Dedifferentiated amniotic fluid mesenchymal stem cell (primary cell): ENCODE results near the gene SCRT2.
A peak's percentile ranks its signal among the peaks of the same experiment; 100 is the strongest.
"Not testable (repeated sequence)": the region's sequence is repeated elsewhere in the genome, so short reads cannot be mapped to it uniquely, and the experiment has no call there.

ENCODE experiments used
- DNase-seq: peaks from one replicate; pipeline ENCODE4 v3.0.0-alpha.2; 2016; ENCODE audit errors: extremely low spot score

Gene SCRT2

GRCh38 chr20:675453-676314 lies at the start of gene SCRT2:
SCRT2 (minus strand) TSS chr20:675802; CDS start chr20:675601, 201 bp downstream.
- peak; percentile 58 for DNase-seq

GRCh38 chr20:724797-725196 lies 49.2 kb upstream of the SCRT2 start:
- DNase-seq: not testable (repeated sequence)

DNA sequence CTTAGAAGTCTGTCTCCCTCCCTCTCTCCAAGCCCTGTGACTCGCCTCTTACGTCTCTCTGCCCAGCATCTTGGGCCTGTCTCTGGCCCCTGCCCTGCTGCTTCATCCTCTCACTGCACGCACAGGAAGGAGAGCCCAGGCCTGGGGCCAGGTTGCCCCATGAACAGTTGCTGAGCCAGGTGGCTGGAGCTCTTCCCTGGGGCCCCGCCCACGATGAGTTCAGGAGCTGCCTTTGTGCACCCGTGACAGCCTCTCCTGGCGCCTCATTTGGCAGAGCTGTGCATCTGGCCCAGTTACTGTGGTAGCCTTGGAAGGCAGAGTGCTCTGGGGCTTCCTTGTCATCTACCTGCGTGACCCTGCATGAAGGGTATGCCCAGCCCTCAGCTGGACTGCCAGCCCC lies 48.2 kb upstream of the SCRT2 start:
- no peak for DNase-seq

GRCh38 chr20:722822-723644 lies 47.4 kb upstream of the SCRT2 start:
- no peak for DNase-seq

- no peak for DNase-seq
Observed at GRCh38 chr20:721876-722275, 46.3 kb upstream of the SCRT2 start.

- DNase-seq: no peak
Observed at GRCh38 chr20:719816-720215, 44.2 kb upstream of the SCRT2 start.

GRCh38 chr20:719068-719467 lies 43.5 kb upstream of the SCRT2 start:
- no peak for DNase-seq

DNA sequence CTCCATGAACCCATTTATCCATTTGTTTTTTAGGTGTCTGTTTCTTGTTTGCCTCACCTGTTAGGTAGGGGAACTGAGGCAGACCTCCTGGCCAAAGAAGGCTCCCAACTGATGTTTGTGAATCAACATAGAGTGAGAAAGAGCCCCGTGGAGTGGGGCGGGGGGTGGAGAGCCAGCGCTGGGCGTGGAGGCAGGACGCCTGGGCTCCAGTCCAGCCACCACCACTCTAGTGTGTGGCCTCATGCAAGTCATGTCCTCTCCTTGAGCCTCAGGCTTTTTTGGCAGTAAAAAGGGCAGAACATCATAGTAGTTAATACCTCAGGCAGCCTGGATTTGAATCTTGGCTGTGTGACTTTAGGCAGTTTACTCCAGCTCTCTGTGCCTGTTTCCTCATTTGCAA lies 42.2 kb upstream of the SCRT2 start:
- DNase-seq: no peak

GRCh38 chr20:717271-717670 lies 41.7 kb upstream of the SCRT2 start:
- DNase-seq: no peak

- DNase-seq: no peak
Observed at GRCh38 chr20:714453-714852, 38.9 kb upstream of the SCRT2 start.

- no peak for DNase-seq
Observed at GRCh38 chr20:711576-711975, 36.0 kb upstream of the SCRT2 start.

DNA sequence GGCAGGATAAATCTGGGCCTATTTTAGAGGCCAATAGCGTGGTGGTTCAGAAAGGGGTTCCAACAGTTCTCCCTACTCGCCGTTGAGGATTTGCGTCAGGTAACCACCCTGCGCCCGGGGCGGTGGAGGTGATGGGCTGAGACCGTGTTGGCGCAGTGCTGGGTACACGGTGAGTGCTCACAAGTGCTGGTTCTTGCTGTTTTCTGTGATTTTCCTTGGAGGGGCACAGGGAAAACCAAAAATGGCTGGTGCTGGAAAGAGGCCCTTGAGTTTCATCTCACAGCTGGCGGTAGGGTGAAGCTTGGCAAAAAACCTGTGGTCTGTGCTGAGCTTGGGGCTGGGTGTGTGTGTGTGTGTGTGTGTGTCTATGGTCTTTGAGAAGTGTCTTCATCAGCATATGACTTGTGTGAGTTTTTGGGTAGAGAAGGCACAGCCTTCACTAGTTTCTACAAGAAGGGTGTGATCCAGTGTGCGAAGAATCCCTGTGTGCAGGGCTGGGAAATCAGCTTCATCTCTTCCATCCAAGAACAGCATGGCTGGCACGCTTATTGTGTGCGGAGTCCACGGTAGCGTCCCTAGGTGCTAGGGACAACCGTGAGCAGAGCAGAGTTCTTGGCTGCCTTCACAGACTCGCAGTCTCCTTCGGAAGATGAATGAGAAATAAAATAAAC lies 35.3 kb upstream of the SCRT2 start:
- DNase-seq: no peak

GRCh38 chr20:709991-710779 lies 34.6 kb upstream of the SCRT2 start:
- no peak for DNase-seq

DNA sequence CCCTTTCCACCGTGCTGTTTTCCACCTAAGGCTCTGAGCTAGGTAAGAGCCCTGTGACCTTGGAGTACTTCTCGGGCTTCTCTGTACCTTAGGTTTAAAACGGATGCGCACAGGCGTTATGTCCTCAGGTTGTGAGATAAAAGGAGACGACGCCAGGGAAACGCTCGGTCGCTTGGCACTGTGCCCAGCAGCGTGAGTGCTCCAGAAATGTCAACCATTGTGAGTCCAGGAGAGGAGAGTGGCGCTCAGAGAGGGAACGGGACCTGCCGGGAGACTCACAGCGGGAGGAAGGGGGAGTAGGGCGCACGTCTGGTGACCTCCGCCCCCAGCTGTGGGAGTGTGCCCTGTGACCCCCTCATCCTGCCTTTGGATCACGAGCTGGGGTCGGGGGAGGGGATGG lies 33.8 kb upstream of the SCRT2 start:
- DNase-seq: no peak

- no peak for DNase-seq
Observed at GRCh38 chr20:708956-709355, 33.4 kb upstream of the SCRT2 start.

DNA sequence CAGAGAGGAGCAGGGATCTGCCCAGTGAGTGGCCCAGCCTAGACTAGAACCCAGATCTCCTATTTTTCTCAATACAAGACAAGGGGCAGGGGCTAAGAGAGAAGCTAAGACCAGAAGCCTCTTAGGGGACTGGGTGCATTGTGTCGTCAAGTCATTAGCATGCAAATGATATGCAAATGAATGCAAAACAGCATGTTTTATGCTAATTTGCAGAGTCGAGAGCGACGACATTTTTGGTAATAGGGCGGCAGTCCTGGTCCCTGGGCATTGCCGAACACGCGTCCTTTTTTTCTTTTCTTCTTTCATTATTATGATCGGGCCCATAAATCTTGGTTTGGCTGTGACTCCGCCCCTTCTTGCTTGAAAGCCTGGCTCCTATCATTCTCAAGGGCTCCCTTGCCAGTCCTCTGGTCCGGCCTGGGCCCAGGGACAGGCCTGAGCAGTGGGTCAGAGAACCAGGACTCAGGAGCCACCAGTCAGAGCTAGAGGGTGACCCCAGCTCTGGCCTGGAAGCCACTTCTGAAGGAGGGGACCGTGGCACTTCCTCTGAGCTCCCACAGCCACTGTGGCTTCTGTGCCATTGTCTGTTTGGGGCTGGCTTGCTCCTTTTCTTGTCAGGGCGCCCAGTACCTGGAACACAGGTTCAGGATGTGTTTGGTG lies 32.0 kb upstream of the SCRT2 start:
- no peak for DNase-seq

DNA sequence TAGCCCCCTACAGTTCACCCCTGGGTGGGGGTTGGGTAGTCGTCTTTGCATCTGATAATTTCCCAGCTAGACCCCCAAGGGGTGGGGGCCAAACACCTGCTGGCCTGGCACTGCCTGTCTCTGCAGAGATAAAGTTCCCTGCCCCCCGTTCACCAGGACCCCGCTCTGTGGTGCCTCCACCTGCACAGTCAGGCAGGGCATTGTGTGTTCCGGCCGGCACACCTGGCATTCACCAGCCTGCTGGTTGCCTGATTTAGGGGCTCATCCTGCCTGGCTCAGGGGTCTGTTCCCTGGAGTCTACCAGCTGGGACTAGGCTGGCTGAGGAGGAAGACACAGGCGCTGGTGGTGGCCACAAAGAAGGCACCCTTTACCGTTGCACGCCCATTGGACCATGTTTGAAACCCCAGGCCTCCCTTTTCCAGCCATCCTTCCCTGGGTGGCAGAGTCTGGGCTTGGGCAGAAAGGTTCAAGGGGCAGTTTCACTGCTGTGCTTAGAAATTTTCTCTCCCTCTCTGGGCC lies 30.8 kb upstream of the SCRT2 start:
- DNase-seq: no peak

DNA sequence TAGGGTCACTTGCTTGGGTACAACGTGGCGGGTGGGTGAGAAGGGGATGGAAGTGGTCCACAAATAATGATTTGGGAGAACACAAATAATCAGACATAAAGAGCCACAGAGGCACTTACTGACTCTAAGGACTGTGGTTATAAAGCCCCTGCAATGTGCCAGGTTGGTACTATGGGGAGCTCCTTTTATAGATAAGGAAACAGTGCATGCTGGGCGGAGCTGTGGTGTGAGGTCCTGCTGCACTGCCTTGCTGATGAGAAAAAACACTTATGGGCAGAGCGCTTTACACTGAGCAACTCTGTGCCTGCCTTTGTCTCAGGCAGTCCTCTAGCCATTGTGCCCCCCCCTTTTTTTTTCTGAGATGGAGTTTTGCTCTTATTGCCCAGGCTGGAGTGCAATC lies 29.1 kb upstream of the SCRT2 start:
- no peak for DNase-seq

GRCh38 chr20:703426-703825 lies 27.8 kb upstream of the SCRT2 start:
- no peak for DNase-seq

- DNase-seq: no peak
Observed at GRCh38 chr20:703006-703405, 27.4 kb upstream of the SCRT2 start.
